ENCODE measurements around the gene PROKR1.

GRCh38 chr2:68650645-68651044 lies 7.3 kb downstream of the PROKR1 start:
- TF ChIP-seq CTCF (optimal IDR thresholded peaks at IDR 0.05 in 1 of 3, IDR thresholded peaks at IDR 0.05 in 1 of 3, conservative IDR thresholded peaks at IDR 0.05 in 1 of 3; ENCODE audit: extremely low read depth in 1 of 3, insufficient read depth in 2 of 3, low read length in 3 of 3) = no peak
- no peak for TF ChIP-seq EZH2 (IDR thresholded peaks at IDR 0.05; ENCODE audit: low read length)
